ENCODE measurements around the gene HAUS5. TPM values are rescaled to one million over a fixed set of nuclear protein-coding genes. Genes with fewer than 3 reads are reported as not detected.

Gene HAUS5
- total RNA-seq, 2 donors from 2014 or later = 2.2 to 3.9 TPM

GRCh38 chr19:35655600-35655999 lies 43.1 kb downstream of the HAUS5 start:
- no peak for DNase-seq (ENCODE audit: low spot score)
- Histone ChIP-seq H3K4me1 (peaks cover 0 to 2% of the 10 kb centered on the region in 2 donors), H3K27ac (no peak overlapping the region), H3K9me3 (no peaks in the 10 kb centered on the region), H3K4me3 (no peak overlapping the region), H3K27me3 (no peaks in the 10 kb centered on the region), H3K36me3 (peaks cover 92% of the 10 kb centered on the region)
- TF ChIP-seq CTCF (IDR thresholded peaks at IDR 0.05) = no peak

GRCh38 chr19:35656700-35657099 lies 44.2 kb downstream of the HAUS5 start:
- TF ChIP-seq CTCF (IDR thresholded peaks at IDR 0.05) = no peak
- Histone ChIP-seq H3K9me3 (no peaks in the 10 kb centered on the region), H3K36me3 (peaks cover 97% of the 10 kb centered on the region)

GRCh38 chr19:35657904-35658700 lies 45.6 kb downstream of the HAUS5 start:
- peak in 1 of 2 donors; percentile 12 for TF ChIP-seq CTCF (IDR thresholded peaks at IDR 0.05)
- no peak overlapping the region for H3K27ac ChIP-seq
- H3K4me3 ChIP-seq = no peak overlapping the region
- no peaks in the 10 kb centered on the region for H3K27me3 ChIP-seq
- H3K4me1 ChIP-seq = no peaks in the 10 kb centered on the region
- no peak for DNase-seq (ENCODE audit: low spot score)
- peaks cover 100% of the 10 kb centered on the region for H3K36me3 ChIP-seq
- H3K9me3 ChIP-seq = no peaks in the 10 kb centered on the region

More at GRCh38 chr19:35656700-35657099, 44.2 kb downstream of the HAUS5 start:
- no peak for DNase-seq (ENCODE audit: low spot score)
- no peaks in the 10 kb centered on the region for H3K4me1 ChIP-seq
- no peak overlapping the region for H3K27ac ChIP-seq
- no peaks in the 10 kb centered on the region for H3K27me3 ChIP-seq
- no peak overlapping the region for H3K4me3 ChIP-seq

- Histone ChIP-seq H3K27ac (no peak overlapping the region), H3K9me3 (no peaks in the 10 kb centered on the region), H3K27me3 (no peaks in the 10 kb centered on the region), H3K4me3 (no peak overlapping the region), H3K36me3 (peaks cover 91% of the 10 kb centered on the region), H3K4me1 (no peaks in the 10 kb centered on the region)
- TF ChIP-seq CTCF (IDR thresholded peaks at IDR 0.05) = no peak
- no peak for DNase-seq (ENCODE audit: low spot score)
Observed at GRCh38 chr19:35661995-35662340, 49.4 kb downstream of the HAUS5 start.

GRCh38 chr19:35663981-35664380 lies 51.4 kb downstream of the HAUS5 start:
- no peak for TF ChIP-seq CTCF (IDR thresholded peaks at IDR 0.05)
- no peak overlapping the region for H3K4me3 ChIP-seq
- no peaks in the 10 kb centered on the region for H3K4me1 ChIP-seq
- no peak overlapping the region for H3K27ac ChIP-seq
- no peaks in the 10 kb centered on the region for H3K27me3 ChIP-seq
- no peak for DNase-seq (ENCODE audit: low spot score)
- H3K9me3 ChIP-seq = no peaks in the 10 kb centered on the region
- peaks cover 71% of the 10 kb centered on the region for H3K36me3 ChIP-seq

GRCh38 chr19:35665157-35665556 lies 52.6 kb downstream of the HAUS5 start:
- peaks cover 60% of the 10 kb centered on the region for H3K36me3 ChIP-seq
- no peak for TF ChIP-seq CTCF (IDR thresholded peaks at IDR 0.05)
- H3K9me3 ChIP-seq = no peaks in the 10 kb centered on the region
- no peak overlapping the region for H3K27ac ChIP-seq
- no peak for DNase-seq (ENCODE audit: low spot score)
- no peaks in the 10 kb centered on the region for H3K27me3 ChIP-seq
- no peak overlapping the region for H3K4me3 ChIP-seq
- no peaks in the 10 kb centered on the region for H3K4me1 ChIP-seq

Measured in right atrium auricular region (tissue), 2 donors.